Peyer's patch (tissue), 4 donors: Measurements from ENCODE around the gene IL17C.

Source experiments
- CTCF ChIP-seq, 6 experiments: fragments of 450-650 bp in 4 of 6; fragments of 200-600 bp in 2 of 6; sonication (generic) in 1 of 6; IDR thresholded peaks; one replicate each; pipeline ENCODE4 v1.5.1; 2017 to 2019; ENCODE audit warnings: antibody characterized with exemption in 6 of 6, mild to moderate bottlenecking in 3 of 6, moderate library complexity in 1 of 6
- POLR2A ChIP-seq, 2 donors: fragments of 450-650 bp; IDR thresholded peaks; one replicate each; pipeline ENCODE4 v1.5.1; 2017; ENCODE audit warnings: antibody characterized with exemption in 2 of 2, mild to moderate bottlenecking in 2 of 2, moderate library complexity in 2 of 2

GRCh38 chr16:88681709-88682451, 43.5 kb downstream of the IL17C start:
- no peak for TF ChIP-seq CTCF (IDR thresholded peaks at IDR 0.05)
- peak in 1 of 2 donors; percentile 19 for TF ChIP-seq POLR2A (IDR thresholded peaks at IDR 0.05)
